HuH-7 (cell line): Measurements from ENCODE around the gene TREML4.

Source experiments
- DNase-seq: peaks from one replicate; pipeline ENCODE4 v3.0.0; 2011; ENCODE audit warnings: low spot score

Gene TREML4

DNA sequence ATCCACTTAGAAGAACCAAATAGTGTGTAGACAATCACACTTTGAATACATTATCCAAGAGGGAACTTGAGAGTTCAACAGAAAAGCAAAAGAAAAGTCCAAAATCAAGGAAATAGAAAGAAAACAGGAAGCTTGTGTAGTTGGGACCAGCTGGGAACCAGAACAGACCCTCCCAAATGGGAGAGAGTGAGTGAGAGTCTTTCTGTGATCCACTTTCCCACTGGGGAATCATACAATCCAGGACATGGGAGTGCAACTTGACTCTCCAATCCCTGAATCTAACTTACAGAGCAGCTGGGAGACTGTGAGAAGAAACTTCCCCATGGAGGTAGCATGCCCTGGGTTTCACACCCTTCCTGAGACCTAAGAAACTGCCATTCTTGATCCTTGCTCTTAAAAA lies 27.0 kb downstream of the TREML4 start:
- no peak for DNase-seq

DNA sequence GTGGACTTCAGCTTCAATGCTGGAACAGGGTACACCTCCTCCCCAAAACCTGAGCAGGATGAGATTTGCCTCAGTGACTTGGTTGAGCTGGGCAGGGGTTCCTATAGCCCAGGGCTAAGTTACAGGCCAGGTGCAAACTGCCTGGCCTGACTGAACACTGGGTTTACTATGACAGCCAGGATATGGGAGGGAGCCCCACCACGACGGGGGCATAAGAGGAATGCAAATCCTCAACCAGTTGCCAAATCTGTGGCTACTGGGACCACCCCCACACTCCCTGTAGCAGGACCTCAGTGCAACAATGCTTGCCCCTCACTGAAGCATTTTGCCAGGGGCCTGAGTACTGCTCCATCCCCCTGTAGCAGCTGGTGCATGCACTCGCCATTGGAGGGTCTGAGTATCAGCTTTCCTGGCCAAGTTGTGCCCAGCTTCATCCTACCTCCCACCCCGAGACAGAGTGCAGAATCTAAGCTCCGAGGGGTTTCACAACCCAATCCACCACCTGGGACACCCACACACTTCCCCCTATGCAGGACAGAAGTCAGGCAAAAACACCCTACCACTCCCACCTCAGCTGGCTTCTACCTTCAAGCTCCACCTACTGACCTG lies 27.6 kb downstream of the TREML4 start:
- no peak for DNase-seq

DNA sequence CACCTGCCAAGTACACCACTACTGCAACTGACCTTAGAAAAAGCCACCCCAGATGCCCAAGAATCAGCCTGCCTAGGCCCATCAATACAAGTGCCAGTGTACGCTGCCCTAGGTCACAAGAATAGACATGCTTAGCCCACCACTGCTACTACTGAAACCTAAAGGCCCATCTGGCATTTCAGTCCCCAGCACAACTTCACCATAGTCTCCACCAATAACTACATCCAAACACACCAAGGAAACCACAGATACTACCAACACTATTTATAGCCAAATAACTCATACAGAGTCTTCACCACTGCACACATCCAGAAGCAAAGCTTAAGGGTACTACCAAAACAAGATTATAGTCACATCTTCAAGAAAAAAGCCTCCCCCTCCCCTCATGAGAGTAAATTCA lies 28.2 kb downstream of the TREML4 start:
- no peak for DNase-seq

DNA sequence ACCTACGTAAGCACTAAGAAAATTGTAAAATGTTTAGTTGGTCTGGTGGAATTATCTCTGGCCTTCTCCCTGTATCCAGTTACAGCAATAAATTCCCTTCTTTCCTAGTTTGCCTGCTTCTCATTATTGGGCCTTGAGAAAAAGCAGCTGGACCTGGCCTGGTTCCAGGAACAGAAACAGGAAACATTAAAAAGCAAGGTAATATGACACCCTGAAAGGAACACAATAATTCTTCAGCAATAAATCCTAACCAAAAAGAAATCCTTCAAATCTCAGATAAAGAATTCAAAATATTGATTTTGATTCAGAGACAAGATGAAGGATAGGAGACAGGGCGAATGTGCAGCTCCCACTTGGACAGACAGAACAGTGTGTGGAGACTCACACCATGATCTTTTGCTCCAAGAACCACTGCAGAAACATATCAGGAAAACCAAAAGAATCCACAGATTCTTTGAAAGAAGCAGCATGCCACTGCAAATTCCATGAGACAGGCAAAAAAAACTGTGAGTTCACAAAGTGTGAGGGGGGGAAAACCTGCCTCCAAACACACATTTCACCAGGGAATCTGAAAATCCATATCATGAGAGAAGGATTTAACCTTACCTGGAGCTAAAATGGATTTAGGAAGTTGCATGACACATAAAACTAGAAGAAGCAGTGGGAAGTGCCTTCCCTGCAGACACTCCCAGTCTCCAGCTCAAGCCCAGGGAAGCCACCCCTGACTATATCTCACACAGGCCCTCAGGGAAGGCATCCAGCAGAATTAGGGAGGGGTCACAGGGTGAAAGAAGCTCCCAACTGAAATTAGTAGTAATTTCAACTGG lies 29.4 kb downstream of the TREML4 start:
- no peak for DNase-seq

GRCh38 chr6:41258196-41258493 lies 30.0 kb downstream of the TREML4 start:
- no peak for DNase-seq

GRCh38 chr6:41262401-41262800 lies 34.3 kb downstream of the TREML4 start:
- no peak for DNase-seq

DNA sequence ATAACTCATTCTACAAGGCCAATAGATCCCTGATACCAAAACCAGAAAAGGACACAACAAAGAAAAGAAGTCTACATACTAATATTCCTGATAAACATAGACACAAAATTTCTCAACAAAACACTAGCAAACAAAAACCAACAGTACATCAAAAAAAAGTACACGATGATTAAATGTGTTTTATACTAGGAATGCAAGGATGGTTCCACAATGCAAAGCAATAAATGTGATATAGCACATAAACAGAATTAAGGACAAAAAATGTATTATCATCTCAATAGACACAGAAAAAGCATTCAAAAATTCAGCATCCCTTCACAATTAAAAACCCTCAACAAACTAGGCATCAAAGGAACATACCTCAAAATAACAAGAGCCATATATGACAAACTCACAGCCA lies 35.1 kb downstream of the TREML4 start:
- DNase-seq: no peak

DNA sequence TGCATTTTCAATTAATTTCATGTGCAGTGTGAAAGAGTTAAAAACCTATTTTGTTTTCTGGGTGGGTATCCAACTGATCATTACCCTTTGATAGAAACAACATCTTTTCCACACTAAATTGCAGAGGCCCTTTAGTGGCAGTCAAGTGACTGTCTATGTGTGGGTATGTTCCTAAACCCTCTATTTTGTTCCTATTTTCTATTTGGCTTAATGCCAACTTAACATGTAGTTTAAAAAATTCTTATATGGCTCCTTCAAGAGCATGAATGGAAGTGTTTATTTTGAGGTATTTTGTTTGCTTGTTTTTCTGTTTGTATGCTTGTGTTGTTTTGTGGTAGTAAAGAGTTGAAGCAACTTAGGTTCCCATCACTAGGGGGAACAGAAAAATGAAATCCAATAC lies 38.4 kb downstream of the TREML4 start:
- no peak for DNase-seq

DNA sequence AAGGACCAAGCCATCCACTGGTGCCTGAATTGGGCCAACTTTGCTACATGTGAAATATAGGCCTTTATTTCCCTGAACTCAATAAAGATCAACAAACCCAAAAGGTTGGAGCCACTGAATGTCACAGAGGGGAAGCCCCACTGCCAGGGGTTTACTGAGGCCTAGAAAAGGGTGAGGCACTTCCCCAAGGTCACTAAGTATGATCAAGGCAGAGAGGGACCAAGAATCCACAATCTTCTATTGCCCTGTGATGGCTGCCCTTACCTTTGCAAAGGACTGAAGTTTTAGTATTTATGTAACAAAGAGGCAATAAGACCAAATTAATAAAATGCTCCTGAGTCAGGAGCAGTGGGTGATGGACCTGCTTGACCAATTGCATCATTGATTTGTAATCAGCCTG lies 40.3 kb downstream of the TREML4 start:
- no peak for DNase-seq

DNA sequence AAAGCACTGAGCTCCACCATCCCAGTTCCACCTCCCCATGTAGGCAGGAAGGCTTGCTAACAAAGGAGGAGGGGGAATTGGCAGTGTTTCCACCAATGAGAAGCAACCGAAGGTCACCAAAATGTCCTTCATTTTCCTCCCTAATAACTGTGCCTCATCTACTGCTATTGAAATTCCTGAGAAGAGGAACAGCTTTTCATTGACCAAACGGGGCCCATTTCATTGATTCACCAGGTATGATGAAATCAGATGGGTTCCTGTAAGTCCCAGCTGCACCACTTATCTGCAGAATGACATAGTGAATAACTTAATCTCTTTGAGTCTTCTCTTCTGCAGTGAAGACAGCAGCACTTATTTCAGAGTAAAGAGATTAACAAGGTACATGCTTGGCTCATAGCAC lies 41.0 kb downstream of the TREML4 start:
- DNase-seq: no peak

DNA sequence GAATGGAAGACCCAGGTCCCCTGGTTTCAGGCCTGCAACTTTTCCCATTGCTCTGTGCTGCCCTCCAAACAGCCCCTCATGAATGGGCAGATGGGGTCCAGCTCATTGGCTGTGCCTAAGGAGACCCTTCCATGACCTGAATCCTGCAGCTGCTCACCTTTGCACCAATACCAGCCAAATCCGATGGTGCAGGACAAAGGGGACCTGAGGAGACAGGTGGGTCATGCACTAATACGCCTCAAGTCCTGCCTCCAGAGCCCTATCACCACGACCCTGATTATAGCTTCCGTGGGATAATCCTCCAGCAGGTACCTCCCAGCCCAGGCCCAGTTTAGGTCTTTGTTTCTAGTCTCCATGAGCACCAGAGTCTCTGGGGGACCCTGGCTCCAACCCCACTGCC lies 41.6 kb downstream of the TREML4 start:
- DNase-seq: no peak

DNA sequence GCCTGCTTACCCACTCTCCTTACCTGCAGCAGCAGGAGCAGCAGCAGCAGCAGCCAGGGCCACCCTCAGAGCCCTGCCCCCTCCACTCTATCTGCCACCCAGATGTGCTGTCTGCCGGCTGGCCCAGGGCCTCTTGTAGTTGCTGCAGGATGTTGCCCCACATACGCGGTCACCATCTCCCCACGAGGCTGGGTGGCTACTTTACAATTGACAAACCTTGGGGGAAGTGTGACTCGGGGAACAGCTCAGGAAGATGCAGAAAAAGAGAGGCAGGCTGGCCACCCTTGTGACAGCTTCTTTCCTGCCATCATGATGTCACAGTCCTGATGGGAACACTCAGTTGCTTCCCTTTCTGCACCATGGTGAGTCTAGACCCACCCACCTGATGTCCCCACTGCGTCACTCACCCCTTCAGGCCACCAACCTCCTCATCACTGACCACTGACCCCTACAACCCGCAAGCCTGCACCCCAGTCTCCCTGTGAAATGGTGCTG lies 43.8 kb downstream of the TREML4 start:
- DNase-seq: no peak

- no peak for DNase-seq
Observed at GRCh38 chr6:41272591-41273240, 44.6 kb downstream of the TREML4 start.

DNA sequence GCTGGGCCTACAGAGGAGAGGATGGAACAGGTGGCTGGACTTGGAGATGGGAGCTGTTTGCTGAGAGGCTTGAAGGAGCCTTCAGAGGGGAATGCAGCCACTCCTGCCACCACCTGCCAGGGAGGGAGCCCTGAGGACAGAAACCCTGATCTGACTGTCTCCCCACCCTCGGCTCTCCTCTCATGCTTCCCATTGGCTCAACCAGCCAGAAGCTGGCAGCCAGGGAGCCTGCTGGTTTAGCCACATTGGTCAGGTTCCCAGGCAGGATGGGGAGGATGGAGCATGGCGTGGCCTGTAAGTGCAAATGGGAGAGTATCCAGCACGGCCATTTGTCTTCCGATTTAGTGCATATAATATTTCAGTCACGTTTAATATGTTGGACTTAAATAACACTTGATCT lies 45.6 kb downstream of the TREML4 start:
- DNase-seq: no peak

- no peak for DNase-seq
Observed at GRCh38 chr6:41274256-41274655, 46.1 kb downstream of the TREML4 start.

- no peak for DNase-seq
Observed at GRCh38 chr6:41275489-41275888, 47.3 kb downstream of the TREML4 start.

DNA sequence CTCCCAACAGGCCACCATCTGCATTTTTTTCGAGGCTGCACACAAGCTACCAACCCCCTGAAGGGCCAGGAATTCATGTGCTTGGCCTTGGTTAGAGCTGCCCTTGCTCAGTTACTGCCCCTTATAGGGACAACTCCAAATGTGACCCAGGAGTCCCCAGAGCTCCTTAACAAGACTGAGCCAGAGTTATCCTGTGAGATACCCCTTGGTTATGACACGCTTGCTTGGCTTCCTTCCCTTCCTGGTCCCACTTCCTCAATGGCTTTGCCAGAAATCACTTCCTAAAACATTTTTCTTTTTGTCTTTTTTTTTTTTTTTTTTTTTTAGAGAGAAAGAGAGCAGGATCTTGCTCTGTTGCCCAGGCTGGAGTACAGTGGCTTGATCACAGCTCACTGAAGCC lies 49.5 kb downstream of the TREML4 start:
- no peak for DNase-seq

- peak; percentile 57 for DNase-seq
Observed at GRCh38 chr6:41278699-41279405, 50.7 kb downstream of the TREML4 start.

DNA sequence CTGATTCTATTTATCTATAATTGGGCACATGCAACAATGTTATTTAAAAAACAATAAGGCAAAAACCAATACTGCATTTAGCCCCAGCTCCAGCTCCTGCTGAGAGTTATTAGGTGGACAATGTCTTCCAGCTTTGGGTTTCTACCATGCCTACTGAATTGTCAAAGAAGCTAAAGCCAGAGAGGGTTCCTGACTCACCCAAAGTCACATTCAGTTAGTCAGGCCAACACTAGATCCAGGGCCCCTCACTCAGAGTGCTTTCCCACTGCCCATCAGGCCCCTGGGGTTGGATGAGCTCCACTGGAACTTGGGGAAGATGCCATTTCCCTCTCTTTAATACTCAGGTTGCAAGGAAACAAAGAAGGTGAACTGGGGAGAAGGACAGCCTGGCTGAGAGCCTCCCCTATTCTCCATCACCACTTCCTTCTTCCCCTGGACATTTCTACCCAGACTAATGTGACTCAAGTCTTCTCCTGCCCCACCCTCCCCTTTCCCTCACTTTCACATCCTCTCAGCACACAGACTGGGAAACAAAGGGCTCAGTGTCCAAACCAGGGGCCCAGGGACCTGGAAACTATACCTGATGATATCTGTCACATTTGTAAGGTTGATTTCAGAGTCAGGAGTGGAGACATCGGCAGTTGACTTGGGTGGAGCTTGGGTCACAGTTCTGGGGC lies 52.4 kb downstream of the TREML4 start:
- DNase-seq: no peak

DNA sequence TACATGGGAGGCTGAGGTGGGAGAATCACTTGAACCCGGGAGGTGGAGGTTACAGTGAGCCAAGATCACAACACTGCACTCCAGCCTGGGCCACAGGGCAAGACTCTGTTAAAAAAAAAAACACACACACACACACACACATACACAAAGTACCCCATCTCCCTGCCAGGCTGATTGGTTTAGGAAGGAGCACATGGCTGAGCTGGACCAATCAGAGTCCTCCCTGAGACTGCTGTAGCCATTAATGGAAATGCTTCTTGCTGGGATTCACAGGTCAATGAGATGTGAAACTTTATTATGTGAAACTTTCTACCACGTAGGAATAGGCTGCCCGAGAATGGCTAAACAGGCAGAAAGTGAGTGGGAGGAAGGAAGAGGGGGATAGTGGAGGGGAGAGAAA lies 55.5 kb downstream of the TREML4 start:
- DNase-seq: no peak

DNA sequence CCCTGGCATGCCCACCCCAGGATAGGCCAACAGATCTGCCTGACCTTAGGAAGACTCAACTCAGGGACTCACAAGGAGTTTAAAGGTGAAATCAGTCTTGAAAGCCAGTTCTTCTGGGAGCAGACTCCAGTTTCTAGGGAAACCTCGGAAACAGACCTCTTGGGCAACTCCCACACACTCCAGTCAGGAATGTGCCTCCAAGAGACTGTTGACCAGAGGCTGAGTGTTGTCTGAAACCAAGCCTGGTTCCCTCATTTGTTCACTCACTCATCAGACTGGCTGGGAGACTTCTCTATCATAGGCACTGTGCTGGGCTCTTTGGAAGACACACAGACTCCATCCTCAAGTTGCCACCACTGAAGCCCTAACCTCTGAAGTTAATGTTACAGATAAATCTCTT lies 56.6 kb downstream of the TREML4 start:
- no peak for DNase-seq
